Chondrocyte (in vitro differentiated cells): Measurements from ENCODE around the gene C1orf56. TPM values are rescaled to one million over a fixed set of nuclear protein-coding genes. Genes with fewer than 3 reads are reported as not detected.

ENCODE experiments used
- DNase-seq: peaks from one replicate; pipeline ENCODE4 v3.0.0; 2021; ENCODE audit warnings: mixed read lengths, low spot score
- H3K27ac Mint-ChIP-seq: one replicate; pipeline ENCODE4 v1.8.0; 2021; ENCODE audit warnings: mild to moderate bottlenecking, moderate library complexity, mixed read lengths; ENCODE audit not compliant: unreplicated experiment
- H3K27me3 Mint-ChIP-seq: 2 replicates; pipeline ENCODE4 v1.8.0; 2021; ENCODE audit warnings: low read depth, mixed read lengths
- H3K36me3 Mint-ChIP-seq: 2 replicates; pipeline ENCODE4 v1.8.0; 2021; ENCODE audit warnings: low read depth, mixed read lengths
- H3K4me1 Mint-ChIP-seq: 2 replicates; pipeline ENCODE4 v1.8.0; 2021; ENCODE audit warnings: low read depth, mild to moderate bottlenecking, mixed read lengths
- H3K4me3 Mint-ChIP-seq: one replicate; pipeline ENCODE4 v1.8.0; 2021; ENCODE audit warnings: mild to moderate bottlenecking, moderate library complexity, mixed read lengths; ENCODE audit not compliant: unreplicated experiment
- H3K9me3 Mint-ChIP-seq: 2 replicates; pipeline ENCODE4 v1.8.0; 2021; ENCODE audit warnings: low read depth, mixed read lengths
- CTCF ChIP-seq: fragments of 200-600 bp; sonication (generic); IDR thresholded peaks from 2 replicates; pipeline ENCODE4 v1.5.0; 2021; ENCODE audit warnings: antibody characterized with exemption, mild to moderate bottlenecking, moderate library complexity
- total RNA-seq: library from RNA; stranded (reverse); gene quantifications from 3 replicates; pipeline ENCODE4 v1.2.1, GENCODE V29; 2021

C1orf56 gene
- total RNA-seq, 1 donor from 2014 or later: 2.8 TPM

GRCh38 chr1:151058692-151059091, 11.1 kb downstream of the C1orf56 start:
- TF ChIP-seq CTCF: no peak
- Mint-ChIP-seq H3K27ac (peak overlapping the region; percentile 96), H3K36me3 (peaks cover 15% of the 10 kb centered on the region), H3K27me3 (no peaks in the 10 kb centered on the region), H3K9me3 (no peaks in the 10 kb centered on the region), H3K4me1 (peaks cover 56% of the 10 kb centered on the region), H3K4me3 (peak overlapping the region; percentile 96)
- DNase-seq: no peak

- H3K4me3 Mint-ChIP-seq: peak within 1 kb of the TSS; percentile 96
- H3K9me3 Mint-ChIP-seq: no peaks in the 10 kb centered on the region
- peaks cover 60% of the 10 kb centered on the region for H3K4me1 Mint-ChIP-seq
- H3K27ac Mint-ChIP-seq: peak within 1 kb of the TSS; percentile 96
- peaks cover 12% of the 10 kb centered on the region for H3K36me3 Mint-ChIP-seq
- H3K27me3 Mint-ChIP-seq: no peaks in the 10 kb centered on the region
- TF ChIP-seq CTCF: peak; percentile 83
- no peak for DNase-seq
These were observed 11.8 kb downstream of the C1orf56 start, which contains the start of gene CDC42SE1 for GRCh38 chr1:151059109-151060006. CDC42SE1 (minus strand) TSS chr1:151059622; CDS start chr1:151055730, 3,892 bp downstream.

- Mint-ChIP-seq H3K4me3 (peak within 1 kb of the TSS; percentile 96), H3K36me3 (peaks cover 8% of the 10 kb centered on the region), H3K27me3 (no peaks in the 10 kb centered on the region), H3K9me3 (no peaks in the 10 kb centered on the region), H3K27ac (peak within 1 kb of the TSS; percentile 96), H3K4me1 (peaks cover 68% of the 10 kb centered on the region)
- DNase-seq: no peak
- TF ChIP-seq CTCF: no peak
These were observed 12.6 kb downstream of the C1orf56 start, which contains the start of gene MLLT11 for GRCh38 chr1:151060007-151060656. MLLT11 (plus strand) TSS chr1:151060397; CDS start chr1:151067225, 6,828 bp downstream.

- no peak for TF ChIP-seq CTCF
- peak overlapping the region; percentile 96 for H3K4me3 Mint-ChIP-seq
- peaks cover 7% of the 10 kb centered on the region for H3K36me3 Mint-ChIP-seq
- peaks cover 73% of the 10 kb centered on the region for H3K4me1 Mint-ChIP-seq
- H3K9me3 Mint-ChIP-seq: no peaks in the 10 kb centered on the region
- H3K27ac Mint-ChIP-seq: peak overlapping the region; percentile 96
- DNase-seq: no peak
- H3K27me3 Mint-ChIP-seq: no peaks in the 10 kb centered on the region
These were observed 13.3 kb downstream of the C1orf56 start for GRCh38 chr1:151060657-151061421.
